NT2/D1 (cell line): Measurements from ENCODE around the gene KNG1.
"Not testable (repeated sequence)": the region's sequence is repeated elsewhere in the genome, so short reads cannot be mapped to it uniquely, and the experiment has no call there.

ENCODE experiments used
- SUZ12 ChIP-seq: IDR thresholded peaks from 2 replicates; pipeline ENCODE4 v1.6.1; 2011; ENCODE audit not compliant: insufficient read length, insufficient read depth; ENCODE audit errors: extremely low read depth
- YY1 ChIP-seq: IDR thresholded peaks from 2 replicates; pipeline ENCODE4 v1.6.1; 2011; ENCODE audit not compliant: insufficient read length, insufficient read depth
- ZNF274 ChIP-seq: IDR thresholded peaks from 2 replicates; pipeline ENCODE4 v1.6.1; 2011; ENCODE audit warnings: mild to moderate bottlenecking, low read depth, low read length

- not testable (repeated sequence) for TF ChIP-seq YY1, SUZ12, ZNF274
Observed at GRCh38 chr3:186702451-186702850, 14.7 kb upstream of the KNG1 start.
